SH-SY5Y (cell line): Measurements from ENCODE around the gene ANTKMT.

Experiments
- GATA2 ChIP-seq: IDR thresholded peaks from 2 replicates; pipeline ENCODE4 v1.6.1; 2011; ENCODE audit warnings: mild to moderate bottlenecking, low read depth, low read length
- GATA3 ChIP-seq: IDR thresholded peaks from 2 replicates; pipeline ENCODE4 v1.6.1; 2011; ENCODE audit warnings: low read depth, mild to moderate bottlenecking, low read length, moderate library complexity

ANTKMT gene

GRCh38 chr16:685967-686366 is 35.0 kb upstream of the ANTKMT start:
- TF ChIP-seq GATA2, result no peak
- TF ChIP-seq GATA3, result no peak

GRCh38 chr16:686459-687260 is 34.3 kb upstream of the ANTKMT start:
- no peak for TF ChIP-seq GATA3
- no peak for TF ChIP-seq GATA2

GRCh38 chr16:687499-687898 is 33.4 kb upstream of the ANTKMT start:
- TF ChIP-seq GATA3, result no peak
- TF ChIP-seq GATA2, result no peak

GRCh38 chr16:689175-689897 is 31.6 kb upstream of the ANTKMT start:
- no peak for TF ChIP-seq GATA3
- no peak for TF ChIP-seq GATA2

GRCh38 chr16:692356-693108 is 28.4 kb upstream of the ANTKMT start:
- no peak for TF ChIP-seq GATA3
- no peak for TF ChIP-seq GATA2

GRCh38 chr16:693364-693763 is 27.6 kb upstream of the ANTKMT start:
- no peak for TF ChIP-seq GATA3
- TF ChIP-seq GATA2, result no peak

GRCh38 chr16:693766-694165 is 27.2 kb upstream of the ANTKMT start:
- no peak for TF ChIP-seq GATA2
- TF ChIP-seq GATA3, result no peak

GRCh38 chr16:694187-694862 is 26.6 kb upstream of the ANTKMT start:
- no peak for TF ChIP-seq GATA2
- no peak for TF ChIP-seq GATA3

GRCh38 chr16:694863-695354 is 26.0 kb upstream of the ANTKMT start:
- no peak for TF ChIP-seq GATA3
- TF ChIP-seq GATA2, result no peak

- TF ChIP-seq GATA2 (no peak), GATA3 (no peak)
Measured at GRCh38 chr16:695355-696089, 25.4 kb upstream of the ANTKMT start.

GRCh38 chr16:698911-699671 is 21.9 kb upstream of the ANTKMT start:
- no peak for TF ChIP-seq GATA3
- TF ChIP-seq GATA2, result no peak

- TF ChIP-seq GATA3 (no peak), GATA2 (no peak)
Measured at GRCh38 chr16:700684-701584, 20.0 kb upstream of the ANTKMT start.
